Panc1 (cell line): ENCODE results near the gene RND1. TPM values are rescaled to one million over a fixed set of nuclear protein-coding genes. Genes with fewer than 3 reads are reported as not detected.
"Not testable (repeated sequence)": the region's sequence is repeated elsewhere in the genome, so short reads cannot be mapped to it uniquely, and the experiment has no call there.

Experiments
- ATAC-seq: fragments of 200-7000 bp; cut with Tn5 transposase; 2 replicates; pipeline ENCODE4 v1.9.1; 2020; ENCODE audit warnings: mild to moderate bottlenecking, moderate library complexity
- BruUV-seq: library from RNA; stranded (reverse); fragments of 400-500 nt; replicated peaks from 2 replicates; lab custom pipeline; 2021; lab: Mats Ljungman, UMichigan
- CTCF ChIA-PET: fragments of 300-600 bp; sonication (Branson Sonifier 250); formaldehyde crosslinking; loops from one replicate; lab custom pipeline; 2022; ENCODE audit warnings: antibody characterized with exemption; lab: Charles Lee
- POLR2A ChIA-PET: fragments of 300-600 bp; sonication (Branson Sonifier 250); formaldehyde crosslinking; loops from one replicate; lab custom pipeline; 2022; ENCODE audit warnings: antibody characterized with exemption; lab: Charles Lee
- DNase-seq: peaks from one replicate; pipeline ENCODE4 v3.0.0-alpha.2; 2010; ENCODE audit warnings: low read depth, low spot score
- H3K27ac ChIP-seq: 2 replicates; pipeline ENCODE4 v1.5.1; 2011; ENCODE audit warnings: mild to moderate bottlenecking, low read length, inconsistent platforms
- H3K27me3 ChIP-seq: fragments of 200-500 bp; sonication (Bioruptor generic); 2 replicates; pipeline ENCODE4 v1.6.0; 2014; ENCODE audit warnings: low read length, inconsistent platforms; ENCODE audit not compliant: control insufficient read depth, insufficient read depth
- H3K36me3 ChIP-seq: fragments of 200-500 bp; sonication (Bioruptor generic); 2 replicates; pipeline ENCODE4 v1.5.1; 2014; ENCODE audit warnings: inconsistent platforms, mild to moderate bottlenecking, low read length, moderate library complexity; ENCODE audit not compliant: control insufficient read depth, insufficient read depth
- H3K4me1 ChIP-seq: 2 replicates; pipeline ENCODE4 v1.5.1; 2011; ENCODE audit warnings: inconsistent platforms, mild to moderate bottlenecking, low read length, moderate library complexity; ENCODE audit not compliant: control insufficient read depth, insufficient read depth
- H3K4me3 ChIP-seq, 2 experiments: 2 replicates each; pipeline ENCODE4 v1.5.1; 2011 to 2012; ENCODE audit warnings: low read depth in 2 of 2, low read length in 2 of 2, mild to moderate bottlenecking in 2 of 2, inconsistent platforms in 1 of 2, moderate library complexity in 1 of 2
- H3K9me3 ChIP-seq: fragments of 200-500 bp; sonication (Bioruptor generic); 2 replicates; pipeline ENCODE4 v1.5.1; 2014; ENCODE audit warnings: low read depth, mild to moderate bottlenecking, inconsistent platforms, low read length, moderate library complexity; ENCODE audit not compliant: control insufficient read depth, insufficient read depth
- CTCF ChIP-seq: fragments of 450-650 bp; IDR thresholded peaks from 2 replicates; pipeline ENCODE4 v1.5.1; 2017; ENCODE audit warnings: mild to moderate bottlenecking
- POLR2AphosphoS5 ChIP-seq: IDR thresholded peaks from 2 replicates; pipeline ENCODE4 v1.6.1; 2012; ENCODE audit warnings: mild to moderate bottlenecking, low read depth, low read length, moderate library complexity
- REST ChIP-seq, 2 experiments: IDR thresholded peaks; 2 replicates each; pipeline ENCODE4 v1.6.1; 2011 to 2012; ENCODE audit warnings: low read depth in 2 of 2, control low read depth in 1 of 2, low read length in 1 of 2, mild to moderate bottlenecking in 1 of 2, moderate library complexity in 1 of 2; ENCODE audit not compliant: insufficient read depth in 1 of 2
- SIN3A ChIP-seq: IDR thresholded peaks from 2 replicates; pipeline ENCODE4 v1.6.1; 2012; ENCODE audit warnings: low read depth, mild to moderate bottlenecking, low read length, moderate library complexity, borderline replicate concordance; ENCODE audit not compliant: insufficient read depth
- TCF7L2 ChIP-seq: IDR thresholded peaks from 2 replicates; pipeline ENCODE4 v1.6.1; 2011; ENCODE audit warnings: mild to moderate bottlenecking, low read depth, low read length, inconsistent platforms
- in situ Hi-C: cut with HindIII; loops from 2 replicates; pipeline ENCODE4 v1.10.0; 2016; ENCODE audit warnings: low sequenced_read_pairs, low pct_unique_long_range_greater_than_20kb
- intact Hi-C: fragments of 100-400 bp; cut with micrococcal nuclease; formaldehyde crosslinking; loops from one replicate; pipeline ENCODE4 v1.10.0; 2022; ENCODE audit not compliant: unreplicated experiment
- total RNA-seq: library from RNA; stranded (reverse); gene quantifications from one replicate; pipeline ENCODE4 v1.2.1, GENCODE V29; 2021; ENCODE audit not compliant: unreplicated experiment

The RND1 gene
- total RNA-seq, 1 experiment from 2014 or later = 0.44 TPM

GRCh38 chr12:48875944-48876515 lies 10.4 kb upstream of the RND1 start:
- POLR2A ChIA-PET = no interaction called here
- no peak for TF ChIP-seq TCF7L2
- no peak for TF ChIP-seq REST (IDR thresholded peaks at IDR 0.05; ENCODE audit: insufficient read depth in 1 of 2, low read depth in 2 of 2, low read length in 1 of 2)
- TF ChIP-seq SIN3A = no peak
- TF ChIP-seq CTCF = no peak
- TF ChIP-seq POLR2AphosphoS5 = no peak
- BruUV-seq = no TSS peak
- CTCF ChIA-PET = no interaction called here
- DNase-seq (no peak), ATAC-seq (no peak)
- H3K4me1 ChIP-seq = no peaks in the 10 kb centered on the region
- in situ Hi-C loops (no loop called here), intact Hi-C loops (no loop called here)
- H3K9me3 ChIP-seq = no peaks in the 10 kb centered on the region
- H3K27me3 ChIP-seq = no peaks in the 10 kb centered on the region
- no peak overlapping the region for H3K27ac ChIP-seq
- no peaks in the 10 kb centered on the region for H3K36me3 ChIP-seq
- H3K4me3 ChIP-seq = no peak overlapping the region

GRCh38 chr12:48873534-48873933 lies 7.9 kb upstream of the RND1 start:
- H3K9me3 ChIP-seq, BruUV-seq, H3K4me1 ChIP-seq, DNase-seq, intact Hi-C loops, H3K27me3 ChIP-seq, in situ Hi-C loops, H3K36me3 ChIP-seq, ATAC-seq, H3K27ac ChIP-seq, H3K4me3 ChIP-seq, POLR2A ChIA-PET: not testable (repeated sequence)
- CTCF ChIA-PET = interaction anchor here (0.6 to 0.7 kb wide), 2 partner anchors 16 to 18 kb away, joined by 3 to 4 read pairs; no protein-coding TSS in a partner anchor

GRCh38 chr12:48873096-48873495 lies 7.4 kb upstream of the RND1 start:
- BruUV-seq = no TSS peak
- Histone ChIP-seq H3K4me3 (no peak overlapping the region), H3K27ac (no peak overlapping the region), H3K27me3 (no peaks in the 10 kb centered on the region), H3K36me3 (no peaks in the 10 kb centered on the region), H3K9me3 (no peaks in the 10 kb centered on the region), H3K4me1 (no peaks in the 10 kb centered on the region)
- TF ChIP-seq REST (IDR thresholded peaks at IDR 0.05; ENCODE audit: insufficient read depth in 1 of 2, low read depth in 2 of 2, low read length in 1 of 2) (no peak), CTCF (no peak), SIN3A (no peak), POLR2AphosphoS5 (no peak), TCF7L2 (no peak)
- intact Hi-C loops = no loop called here
- no peak for ATAC-seq
- CTCF ChIA-PET = no interaction called here
- DNase-seq = no peak
- in situ Hi-C loops = no loop called here
- POLR2A ChIA-PET = no interaction called here
